ENCODE results near the gene CDH4.

Gene CDH4

GRCh38 chr20:61444637-61445036 is 192.6 kb downstream of the CDH4 start:
- POLR2A ChIA-PET = no interaction called here
- TF ChIP-seq CTCF (IDR thresholded peaks at IDR 0.05; ENCODE audit: insufficient read depth, low read length, missing control alignments) = no peak
- DNase-seq (ENCODE audit: low read depth, low spot score) = no peak
- CTCF ChIA-PET = no interaction called here
- no peak overlapping the region for H3K4me3 ChIP-seq (ENCODE audit: low read depth, low read length)

GRCh38 chr20:61445138-61445537 is 193.1 kb downstream of the CDH4 start:
- no peak for TF ChIP-seq CTCF (IDR thresholded peaks at IDR 0.05; ENCODE audit: insufficient read depth, low read length, missing control alignments)
- CTCF ChIA-PET = no interaction called here
- DNase-seq (ENCODE audit: low read depth, low spot score) = no peak
- POLR2A ChIA-PET = no interaction called here
- H3K4me3 ChIP-seq (ENCODE audit: low read depth, low read length) = no peak overlapping the region

- TF ChIP-seq CTCF (IDR thresholded peaks at IDR 0.05; ENCODE audit: insufficient read depth, low read length, missing control alignments) = no peak
- no peak overlapping the region for H3K4me3 ChIP-seq (ENCODE audit: low read depth, low read length)
- CTCF ChIA-PET = no interaction called here
These were observed 193.7 kb downstream of the CDH4 start for GRCh38 chr20:61445741-61446140.

GRCh38 chr20:61447952-61448351 is 195.9 kb downstream of the CDH4 start:
- POLR2A ChIA-PET = no interaction called here
- CTCF ChIA-PET = no interaction called here
- TF ChIP-seq CTCF (IDR thresholded peaks at IDR 0.05; ENCODE audit: insufficient read depth, low read length, missing control alignments) = no peak
- DNase-seq (ENCODE audit: low read depth, low spot score) = no peak
- H3K4me3 ChIP-seq (ENCODE audit: low read depth, low read length) = no peak overlapping the region

More at GRCh38 chr20:61445741-61446140, 193.7 kb downstream of the CDH4 start:
- no peak for DNase-seq (ENCODE audit: low read depth, low spot score)
- POLR2A ChIA-PET = no interaction called here

GRCh38 chr20:61448386-61448785 is 196.3 kb downstream of the CDH4 start:
- no peak for DNase-seq (ENCODE audit: low read depth, low spot score)

GRCh38 chr20:61449057-61449609 is 197.1 kb downstream of the CDH4 start:
- no peak for TF ChIP-seq CTCF (IDR thresholded peaks at IDR 0.05; ENCODE audit: insufficient read depth, low read length, missing control alignments)
- no peak overlapping the region for H3K4me3 ChIP-seq (ENCODE audit: low read depth, low read length)
- ChIA-PET POLR2A (no interaction called here), CTCF (no interaction called here)
- DNase-seq (ENCODE audit: low read depth, low spot score) = no peak

More at GRCh38 chr20:61448386-61448785, 196.3 kb downstream of the CDH4 start:
- no peak overlapping the region for H3K4me3 ChIP-seq (ENCODE audit: low read depth, low read length)
- TF ChIP-seq CTCF (IDR thresholded peaks at IDR 0.05; ENCODE audit: insufficient read depth, low read length, missing control alignments) = no peak
- CTCF ChIA-PET = no interaction called here
- POLR2A ChIA-PET = no interaction called here

Data from AG04449 (cell line).